WTC11 (cell line): ENCODE measurements around the gene SLC44A1.

ENCODE experiments used
- TEAD4 ChIP-seq: sonication (generic); formaldehyde crosslinking; IDR thresholded peaks from 2 replicates; pipeline ENCODE4 v1.8.0; 2022; ENCODE audit warnings: mild to moderate bottlenecking, missing genetic modification reagents
- TF ChIP-seq, protein P1 (sequence below): fragments of 200-600 bp; IDR thresholded peaks from 2 replicates; pipeline ENCODE4 v1.8.0; 2022; ENCODE audit warnings: antibody characterized with exemption
- TF ChIP-seq, protein P2 (sequence below): fragments of 250-450 bp; sonication (Bioruptor Pico); conservative IDR thresholded peaks from 2 replicates; pipeline ENCODE4 v1.9.0; 2021; ENCODE audit warnings: mild to moderate bottlenecking

- TF ChIP-seq, protein P1, sequence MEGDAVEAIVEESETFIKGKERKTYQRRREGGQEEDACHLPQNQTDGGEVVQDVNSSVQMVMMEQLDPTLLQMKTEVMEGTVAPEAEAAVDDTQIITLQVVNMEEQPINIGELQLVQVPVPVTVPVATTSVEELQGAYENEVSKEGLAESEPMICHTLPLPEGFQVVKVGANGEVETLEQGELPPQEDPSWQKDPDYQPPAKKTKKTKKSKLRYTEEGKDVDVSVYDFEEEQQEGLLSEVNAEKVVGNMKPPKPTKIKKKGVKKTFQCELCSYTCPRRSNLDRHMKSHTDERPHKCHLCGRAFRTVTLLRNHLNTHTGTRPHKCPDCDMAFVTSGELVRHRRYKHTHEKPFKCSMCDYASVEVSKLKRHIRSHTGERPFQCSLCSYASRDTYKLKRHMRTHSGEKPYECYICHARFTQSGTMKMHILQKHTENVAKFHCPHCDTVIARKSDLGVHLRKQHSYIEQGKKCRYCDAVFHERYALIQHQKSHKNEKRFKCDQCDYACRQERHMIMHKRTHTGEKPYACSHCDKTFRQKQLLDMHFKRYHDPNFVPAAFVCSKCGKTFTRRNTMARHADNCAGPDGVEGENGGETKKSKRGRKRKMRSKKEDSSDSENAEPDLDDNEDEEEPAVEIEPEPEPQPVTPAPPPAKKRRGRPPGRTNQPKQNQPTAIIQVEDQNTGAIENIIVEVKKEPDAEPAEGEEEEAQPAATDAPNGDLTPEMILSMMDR, result no peak
- TF ChIP-seq, protein P2, sequence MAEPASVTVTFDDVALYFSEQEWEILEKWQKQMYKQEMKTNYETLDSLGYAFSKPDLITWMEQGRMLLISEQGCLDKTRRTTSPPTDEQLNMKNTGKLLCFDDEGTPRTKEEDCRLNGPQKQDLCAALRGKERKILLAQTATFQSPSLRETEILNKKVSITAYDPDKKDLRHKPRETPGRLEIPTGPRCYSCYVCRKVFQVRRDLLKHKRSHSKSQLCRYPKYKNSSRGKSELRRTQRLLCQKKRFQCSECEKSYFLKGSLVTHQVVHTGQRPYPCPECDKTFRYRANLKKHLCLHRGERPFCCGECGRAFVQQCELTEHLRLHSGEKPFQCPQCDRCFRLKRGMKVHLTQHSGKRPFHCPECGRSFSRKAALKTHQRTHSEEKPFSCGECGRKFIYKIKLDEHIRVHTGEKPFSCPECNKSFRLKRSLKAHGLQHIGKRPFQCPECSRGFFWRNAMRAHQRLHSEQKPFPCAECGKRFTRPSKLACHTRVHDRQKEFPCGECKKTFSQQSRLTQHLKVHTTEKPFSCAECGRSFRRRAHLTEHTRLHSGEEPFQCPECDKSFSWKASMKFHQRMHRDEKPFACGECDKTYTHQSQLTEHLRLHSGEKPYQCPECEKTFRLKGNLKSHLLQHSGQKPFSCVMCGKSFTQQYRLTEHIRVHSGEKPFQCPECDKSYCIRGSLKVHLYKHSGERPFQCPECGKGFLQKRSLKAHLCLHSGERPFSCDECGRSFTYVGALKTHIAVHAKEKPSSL, result no peak
- no peak for TF ChIP-seq TEAD4 (CRISPR knock-in tag)
These were observed 46.0 kb downstream of the SLC44A1 start for GRCh38 chr9:105290418-105290817.
